Trophoblast cell (in vitro differentiated cells and primary cell): Measurements from ENCODE around the gene ZFC3H1.
"Not testable (repeated sequence)": the region's sequence is repeated elsewhere in the genome, so short reads cannot be mapped to it uniquely, and the experiment has no call there.

Experiments
- DNase-seq, 2 donors: peaks; one replicate each; pipeline ENCODE4 v3.0.0-alpha.2; 2016
- H2AFZ ChIP-seq: 2 replicates; pipeline ENCODE4 v1.6.1; 2013; ENCODE audit warnings: low read length, moderate library complexity, mild to moderate bottlenecking; ENCODE audit not compliant: insufficient read depth, poor library complexity
- H2AK5ac ChIP-seq: 2 replicates; pipeline ENCODE4 v1.6.1; 2013; ENCODE audit warnings: mild to moderate bottlenecking, low read length
- H2BK120ac ChIP-seq: 2 replicates; pipeline ENCODE4 v1.6.1; 2013; ENCODE audit warnings: low read length, mild to moderate bottlenecking, moderate library complexity; ENCODE audit not compliant: insufficient read depth, poor library complexity
- H2BK12ac ChIP-seq: 2 replicates; pipeline ENCODE4 v1.6.1; 2013; ENCODE audit warnings: mild to moderate bottlenecking, low read length, moderate library complexity
- H2BK5ac ChIP-seq: 2 replicates; pipeline ENCODE4 v1.6.1; 2013; ENCODE audit warnings: low read length, low read depth, moderate library complexity, mild to moderate bottlenecking; ENCODE audit not compliant: poor library complexity
- H3K14ac ChIP-seq: 2 replicates; pipeline ENCODE4 v1.6.1; 2013; ENCODE audit warnings: mild to moderate bottlenecking, low read length
- H3K18ac ChIP-seq: 2 replicates; pipeline ENCODE4 v1.6.1; 2013; ENCODE audit warnings: mild to moderate bottlenecking, low read length
- H3K23ac ChIP-seq: 2 replicates; pipeline ENCODE4 v1.6.1; 2013; ENCODE audit warnings: low read length
- H3K27ac ChIP-seq: 2 replicates; pipeline ENCODE4 v1.5.1; 2013; ENCODE audit warnings: low read depth, mild to moderate bottlenecking, inconsistent platforms, low read length, moderate library complexity
- H3K27me3 ChIP-seq: 2 replicates; pipeline ENCODE4 v1.6.1; 2013; ENCODE audit warnings: inconsistent platforms, mild to moderate bottlenecking, low read length, moderate library complexity; ENCODE audit not compliant: insufficient read depth
- H3K36me3 ChIP-seq, 2 experiments: 1 replicate in 1 of 2; 2 replicates in 1 of 2; pipeline ENCODE4 v1.6.1; 2013; ENCODE audit warnings: low read length in 2 of 2, mild to moderate bottlenecking in 2 of 2, moderate library complexity in 1 of 2; ENCODE audit not compliant: insufficient read depth in 2 of 2, control insufficient read depth in 1 of 2
- H3K4ac ChIP-seq: 2 replicates; pipeline ENCODE4 v1.6.1; 2013; ENCODE audit warnings: low read depth, mild to moderate bottlenecking, low read length, moderate library complexity
- H3K4me1 ChIP-seq, 2 experiments: 1 replicate in 1 of 2; 2 replicates in 1 of 2; pipeline ENCODE4 v1.6.1; 2013; ENCODE audit warnings: low read length in 2 of 2, mild to moderate bottlenecking in 2 of 2, moderate library complexity in 1 of 2; ENCODE audit not compliant: insufficient read depth in 2 of 2, control insufficient read depth in 1 of 2
- H3K4me2 ChIP-seq: 2 replicates; pipeline ENCODE4 v1.6.1; 2013; ENCODE audit warnings: inconsistent platforms, mild to moderate bottlenecking, low read length, moderate library complexity
- H3K4me3 ChIP-seq: 2 replicates; pipeline ENCODE4 v1.5.1; 2013; ENCODE audit warnings: mild to moderate bottlenecking, low read depth, low read length, inconsistent platforms
- H3K79me1 ChIP-seq: one replicate; pipeline ENCODE4 v1.6.1; 2013; ENCODE audit warnings: low read length
- H3K79me2 ChIP-seq: 2 replicates; pipeline ENCODE4 v1.6.1; 2013; ENCODE audit warnings: low read length, mild to moderate bottlenecking; ENCODE audit not compliant: control insufficient read depth, insufficient read depth, poor library complexity
- H3K9ac ChIP-seq: 2 replicates; pipeline ENCODE4 v1.6.1; 2013; ENCODE audit warnings: mild to moderate bottlenecking, low read length
- H3K9me3 ChIP-seq: 2 replicates; pipeline ENCODE4 v1.6.1; 2013; ENCODE audit warnings: low read depth, mild to moderate bottlenecking, control low read depth, inconsistent platforms, low read length; ENCODE audit not compliant: insufficient read depth
- H4K12ac ChIP-seq: 2 replicates; pipeline ENCODE4 v1.6.1; 2013; ENCODE audit warnings: low read depth, mild to moderate bottlenecking, low read length, moderate library complexity
- H4K8ac ChIP-seq: 2 replicates; pipeline ENCODE4 v1.6.1; 2013; ENCODE audit warnings: low read depth, mild to moderate bottlenecking, low read length, moderate library complexity
- H4K91ac ChIP-seq: one replicate; pipeline ENCODE4 v1.6.1; 2013; ENCODE audit warnings: low read depth, mild to moderate bottlenecking, low read length, moderate library complexity
- WGBS: extraction: QIAGEN DNeasy Blood & Tissue Kit; methylation state at CpG from one replicate; pipeline ENCODE4 v1.1.7; 2013; ENCODE audit warnings: missing lambda C conversion rate; ENCODE audit not compliant: insufficient read length, insufficient coverage; ENCODE audit errors: extremely low coverage; 5-methylcytosine and 5-hydroxymethylcytosine counted together

The ZFC3H1 gene

DNA sequence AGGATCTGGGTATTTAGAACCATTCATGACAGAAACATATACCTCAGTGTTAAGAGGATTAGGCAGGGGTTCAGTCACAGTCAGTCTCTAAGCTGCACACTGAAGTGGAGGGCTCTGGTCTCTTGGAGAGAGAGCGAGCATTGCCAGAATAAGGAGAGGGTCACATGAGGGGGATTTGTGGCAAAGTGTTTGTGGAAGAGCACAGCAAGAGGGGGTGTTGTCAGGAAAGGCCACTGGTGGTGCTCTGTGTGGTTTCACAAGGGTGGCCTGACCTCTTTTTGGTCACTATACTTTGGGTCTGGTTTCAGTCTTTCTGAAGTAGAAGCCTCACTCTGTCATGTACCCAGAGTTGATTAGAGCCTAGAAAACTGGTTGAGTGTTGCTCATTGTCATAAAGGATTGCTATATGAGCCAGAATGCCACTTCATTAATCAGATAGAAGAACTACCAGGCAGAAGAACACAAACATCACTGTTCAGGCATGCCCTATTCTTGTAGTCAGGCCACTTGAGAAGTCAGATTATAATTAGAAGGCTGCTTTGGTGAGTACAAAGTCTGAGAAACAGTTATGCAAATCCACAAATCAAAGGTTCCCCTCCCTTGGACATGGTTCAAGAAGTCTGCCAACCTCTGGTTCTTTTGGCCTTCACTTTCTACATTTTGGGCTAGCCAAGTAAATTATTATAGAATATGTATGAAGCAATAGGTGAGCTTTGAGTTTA is 30.6 kb upstream of the ZFC3H1 start:
- H2BK120ac ChIP-seq, result no peak overlapping the region
- no peak overlapping the region for H4K8ac ChIP-seq
- H3K23ac ChIP-seq, result no peak overlapping the region
- H2BK12ac ChIP-seq, result no peak overlapping the region
- no peak overlapping the region for H4K12ac ChIP-seq
- no peaks in the 10 kb centered on the region for H3K9me3 ChIP-seq
- no peak overlapping the region for H2AFZ ChIP-seq
- no peaks in the 10 kb centered on the region for H3K79me1 ChIP-seq
- H3K36me3 ChIP-seq, result peaks cover 5 to 7% of the 10 kb centered on the region in 2 experiments
- H2AK5ac ChIP-seq, result no peak overlapping the region
- H3K4me2 ChIP-seq, result no peak overlapping the region
- WGBS, result no CpG with 5 or more reads among the region's 1 CpG
- no peak overlapping the region for H3K4ac ChIP-seq
- no peak overlapping the region for H2BK5ac ChIP-seq
- no peak overlapping the region for H3K9ac ChIP-seq
- DNase-seq, result no peak
- H3K4me1 ChIP-seq, result no peaks in the 10 kb centered on the region
- H3K14ac ChIP-seq, result no peak overlapping the region
- H3K4me3 ChIP-seq, result no peak overlapping the region
- H3K27me3 ChIP-seq, result no peaks in the 10 kb centered on the region
- no peak overlapping the region for H4K91ac ChIP-seq
- H3K79me2 ChIP-seq, result no peaks in the 10 kb centered on the region
- H3K18ac ChIP-seq, result no peak overlapping the region
- H3K27ac ChIP-seq, result no peak overlapping the region

DNA sequence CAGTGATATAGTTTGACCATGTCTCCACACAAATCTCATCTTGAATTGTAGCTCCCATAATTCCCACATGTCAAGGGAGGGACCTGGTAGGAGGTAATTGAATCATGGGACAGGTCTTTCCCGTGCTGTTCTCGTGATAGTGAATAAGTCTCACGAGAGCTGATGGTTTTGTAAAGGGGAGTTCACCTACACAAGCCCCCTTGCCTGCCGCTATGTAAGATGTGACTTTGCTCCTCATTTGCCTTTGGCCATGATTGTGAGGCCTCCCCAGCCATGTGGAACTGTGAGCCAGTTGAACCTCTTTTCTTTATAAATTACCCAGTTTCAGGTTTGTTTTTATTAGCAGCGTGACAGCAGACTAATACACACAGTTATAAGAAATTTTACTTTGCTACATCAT is 30.0 kb upstream of the ZFC3H1 start:
- not testable (repeated sequence) for H3K23ac ChIP-seq, H4K8ac ChIP-seq, H3K18ac ChIP-seq, H3K4ac ChIP-seq, H2BK120ac ChIP-seq, H3K36me3 ChIP-seq, H3K79me1 ChIP-seq, H2AK5ac ChIP-seq, H3K79me2 ChIP-seq, H3K4me2 ChIP-seq, H4K91ac ChIP-seq, H2AFZ ChIP-seq, H3K9ac ChIP-seq, H3K14ac ChIP-seq, DNase-seq, H2BK12ac ChIP-seq, H4K12ac ChIP-seq, H3K27ac ChIP-seq, H3K9me3 ChIP-seq, H3K4me1 ChIP-seq, H3K27me3 ChIP-seq, H3K4me3 ChIP-seq, H2BK5ac ChIP-seq
- no CpG with 5 or more reads among the region's 5 CpGs for WGBS

DNA sequence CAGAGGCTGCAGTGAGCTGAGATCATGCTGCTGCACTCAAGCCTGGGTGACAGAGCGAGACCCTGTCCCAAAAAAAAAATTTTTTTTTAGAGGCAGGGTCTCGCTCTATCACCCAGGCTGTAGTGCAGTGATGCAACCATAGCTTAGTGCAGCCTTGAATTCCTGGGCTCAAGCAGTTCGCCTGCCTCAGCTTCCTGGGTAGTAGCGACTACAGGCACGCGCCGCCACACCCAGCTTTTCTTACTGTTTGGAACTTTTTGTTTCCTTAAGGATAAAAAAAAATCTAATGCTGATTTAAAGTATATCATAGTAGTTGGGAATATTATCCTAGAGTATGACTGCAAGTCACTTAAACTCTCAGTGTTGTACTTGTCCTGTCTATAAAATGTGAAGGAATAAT is 29.5 kb upstream of the ZFC3H1 start:
- no peaks in the 10 kb centered on the region for H3K79me2 ChIP-seq
- no peak overlapping the region for H3K4me2 ChIP-seq
- H2BK5ac ChIP-seq, result no peak overlapping the region
- no peak overlapping the region for H2AFZ ChIP-seq
- H3K27ac ChIP-seq, result no peak overlapping the region
- H4K8ac ChIP-seq, result no peak overlapping the region
- no peak overlapping the region for H2AK5ac ChIP-seq
- H3K36me3 ChIP-seq, result peaks cover 3 to 7% of the 10 kb centered on the region in 2 experiments
- no peak overlapping the region for H3K14ac ChIP-seq
- H4K12ac ChIP-seq, result no peak overlapping the region
- no peaks in the 10 kb centered on the region for H3K9me3 ChIP-seq
- no peak overlapping the region for H2BK120ac ChIP-seq
- H2BK12ac ChIP-seq, result no peak overlapping the region
- no peak overlapping the region for H4K91ac ChIP-seq
- H3K27me3 ChIP-seq, result no peaks in the 10 kb centered on the region
- no peak overlapping the region for H3K18ac ChIP-seq
- H3K79me1 ChIP-seq, result no peaks in the 10 kb centered on the region
- no peak overlapping the region for H3K23ac ChIP-seq
- DNase-seq, result no peak
- H3K4me1 ChIP-seq, result no peaks in the 10 kb centered on the region
- H3K4me3 ChIP-seq, result no peak overlapping the region
- WGBS, result no CpG with 5 or more reads among the region's 7 CpGs
- no peak overlapping the region for H3K4ac ChIP-seq
- H3K9ac ChIP-seq, result no peak overlapping the region

DNA sequence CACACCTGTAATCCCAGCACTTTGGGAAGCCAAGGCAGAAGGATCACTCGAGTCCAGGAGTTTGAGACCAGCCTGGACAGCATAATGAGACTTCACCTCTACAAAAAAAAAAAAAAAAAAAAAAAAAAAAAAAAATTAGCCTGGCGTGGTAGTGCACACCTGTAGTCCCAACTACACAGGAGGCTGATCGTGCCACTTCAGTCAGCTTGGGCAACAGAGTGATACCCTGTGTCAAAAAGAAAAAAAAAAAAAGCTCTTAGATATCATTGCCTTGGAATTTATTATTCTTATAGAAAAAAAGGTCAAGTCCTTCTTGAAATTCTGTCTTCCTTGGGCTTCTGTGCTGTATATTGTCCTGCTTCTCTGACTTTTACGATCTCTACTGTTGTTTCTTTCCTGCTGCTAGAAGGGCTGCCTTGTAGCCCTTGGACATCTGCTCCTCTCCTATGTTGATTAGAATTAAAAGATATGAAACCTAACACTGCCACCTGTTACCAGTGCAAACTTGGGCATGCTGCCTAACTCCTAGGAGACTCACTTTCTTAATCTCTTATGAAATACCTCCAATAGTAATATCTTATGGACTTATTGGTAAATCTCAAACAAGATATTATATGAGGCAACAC is 28.0 kb upstream of the ZFC3H1 start:
- peaks cover 0 to 3% of the 10 kb centered on the region in 2 experiments for H3K36me3 ChIP-seq
- no CpG with 5 or more reads among the region's 4 CpGs for WGBS

More for the DNA sequence above, 28.0 kb upstream of the ZFC3H1 start:
- Histone ChIP-seq H3K4ac (no peak overlapping the region), H3K27ac (no peak overlapping the region), H2AK5ac (no peak overlapping the region), H3K14ac (no peak overlapping the region), H3K9me3 (no peaks in the 10 kb centered on the region), H4K8ac (no peak overlapping the region), H3K23ac (no peak overlapping the region), H2BK5ac (no peak overlapping the region), H4K91ac (no peak overlapping the region), H3K27me3 (no peaks in the 10 kb centered on the region), H3K4me1 (peaks cover 0 to 4% of the 10 kb centered on the region in 2 experiments), H3K18ac (no peak overlapping the region), H2BK120ac (no peak overlapping the region), H3K9ac (no peak overlapping the region), H4K12ac (no peak overlapping the region), H2BK12ac (no peak overlapping the region), H3K79me2 (no peaks in the 10 kb centered on the region), H3K4me2 (no peak overlapping the region), H3K79me1 (no peaks in the 10 kb centered on the region), H3K4me3 (no peak overlapping the region), H2AFZ (no peak overlapping the region)
- no peak for DNase-seq
